Activated naive CD4-positive, alpha-beta T cell treated with Interleukin-2 at 50 U/mL for 16 hours (primary cell): ENCODE results near the gene FN1.

Experiments used
- DNase-seq: peaks from one replicate; pipeline ENCODE4 v3.0.0-alpha.2; 2020

FN1 gene

GRCh38 chr2:215324811-215325210, 111.1 kb downstream of the FN1 start:
- no peak for DNase-seq

GRCh38 chr2:215320679-215321078, 115.2 kb downstream of the FN1 start:
- DNase-seq = no peak

- no peak for DNase-seq
Observed at GRCh38 chr2:215320102-215320501, 115.8 kb downstream of the FN1 start.

- no peak for DNase-seq
Observed at GRCh38 chr2:215319500-215319899, 116.4 kb downstream of the FN1 start.

- DNase-seq = no peak
Observed at GRCh38 chr2:215316336-215316735, 119.5 kb downstream of the FN1 start.

GRCh38 chr2:215315301-215315700, 120.6 kb downstream of the FN1 start:
- DNase-seq = no peak

GRCh38 chr2:215314896-215315295, 121.0 kb downstream of the FN1 start:
- DNase-seq = no peak

GRCh38 chr2:215313255-215313613, 122.6 kb downstream of the FN1 start:
- no peak for DNase-seq

GRCh38 chr2:215311625-215312396, 124.1 kb downstream of the FN1 start, which contains the start of gene ATIC:
TSS of gene ATIC (plus strand) at chr2:215312059. CDS start at chr2:215312143, 84 bp downstream.
- DNase-seq = peak; percentile 92

- DNase-seq = peak; percentile 19
Observed at GRCh38 chr2:215311259-215311624, 124.6 kb downstream of the FN1 start.
